HG02852 (cell line): ENCODE results near the gene MBTD1.
"Not testable (repeated sequence)": the region's sequence is repeated elsewhere in the genome, so short reads cannot be mapped to it uniquely, and the experiment has no call there.

ENCODE experiments used
- ATAC-seq: cut with Tn5 transposase; IDR thresholded peaks from one replicate; pipeline ENCODE4 v1.9.1; 2021; ENCODE audit warnings: mild to moderate bottlenecking, moderate library complexity; ENCODE audit not compliant: unreplicated experiment

MBTD1 gene

DNA sequence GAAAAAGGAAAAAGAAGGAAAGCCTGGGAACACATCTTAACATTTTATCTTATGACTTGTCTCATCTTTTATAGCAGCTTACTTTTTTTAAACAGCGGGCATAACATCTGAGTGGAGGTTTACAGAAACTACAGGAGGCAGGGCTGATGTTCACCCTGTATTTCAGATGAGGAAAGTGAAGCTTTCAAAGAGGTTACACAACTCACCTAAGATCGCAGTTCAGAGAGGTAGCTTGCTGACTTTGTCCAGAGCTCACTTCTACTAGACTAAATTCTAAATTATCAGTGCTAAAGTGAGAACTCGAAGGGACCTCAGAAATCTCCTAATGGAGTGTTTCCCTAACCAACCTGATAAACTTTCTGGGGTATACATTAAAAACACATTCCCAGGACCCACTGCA lies 3.7 kb downstream of the MBTD1 start:
- no peak for ATAC-seq

DNA sequence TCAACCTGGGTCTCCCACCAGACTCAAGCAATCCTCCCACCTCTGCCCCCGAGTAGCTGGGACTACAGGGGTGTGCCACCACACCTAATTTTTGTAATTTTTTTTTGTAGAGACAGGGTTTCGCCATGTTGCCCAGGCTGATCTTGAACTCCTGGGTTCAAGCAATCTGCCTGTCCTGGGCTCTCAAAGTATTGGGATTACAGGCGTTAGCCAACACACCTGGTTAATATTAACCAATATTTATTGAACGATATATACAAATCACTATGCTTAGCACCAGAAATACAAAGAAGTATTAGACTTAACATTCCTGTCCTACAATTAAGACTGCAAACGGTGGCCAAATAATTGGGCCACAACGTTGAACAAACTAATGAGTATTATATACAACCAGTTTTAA lies 4.2 kb downstream of the MBTD1 start:
- ATAC-seq: no peak

DNA sequence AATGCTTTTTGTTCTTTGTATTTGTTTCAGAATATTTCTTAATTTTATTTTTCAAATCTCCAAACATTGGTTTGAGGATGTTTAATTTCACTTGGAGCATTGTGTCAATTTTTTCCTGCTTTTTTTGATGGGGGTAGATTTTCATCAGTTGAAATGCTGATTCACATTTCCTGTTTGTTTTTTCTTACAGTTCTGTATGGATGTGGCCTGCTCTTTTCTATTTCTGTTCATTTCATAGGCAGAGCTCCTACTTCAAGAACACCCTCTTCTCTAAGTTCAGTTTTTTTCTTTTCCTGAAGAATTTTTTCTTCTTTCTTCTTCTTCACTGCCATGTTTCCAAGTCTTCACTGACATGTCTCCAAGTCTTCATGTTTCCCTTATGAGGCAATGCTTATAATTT lies 8.8 kb downstream of the MBTD1 start:
- no peak for ATAC-seq

DNA sequence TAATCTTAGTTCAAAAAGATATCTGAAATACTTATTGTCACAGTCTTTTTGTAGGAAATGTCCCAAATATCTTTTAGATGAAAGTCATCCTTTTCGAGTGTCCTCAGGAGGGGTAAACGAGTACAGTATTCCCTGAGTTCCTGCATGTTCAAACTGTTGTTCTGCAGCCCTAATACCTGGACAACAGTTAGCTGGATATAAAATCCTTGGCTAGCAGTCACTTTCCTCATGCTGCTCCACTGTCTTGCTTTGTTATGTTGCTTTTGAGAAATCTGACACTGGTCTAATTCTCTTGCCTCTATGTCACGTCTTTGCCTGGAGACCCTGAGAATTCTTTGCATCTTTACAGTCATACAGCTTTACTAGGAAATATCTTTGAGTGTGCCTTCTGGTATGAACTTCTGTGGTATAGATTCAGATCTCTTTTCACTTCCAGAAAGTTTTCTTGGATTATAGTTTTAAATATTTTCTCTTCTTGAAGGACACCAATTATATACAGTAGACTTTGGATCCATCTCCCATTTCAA lies 9.5 kb downstream of the MBTD1 start:
- no peak for ATAC-seq

DNA sequence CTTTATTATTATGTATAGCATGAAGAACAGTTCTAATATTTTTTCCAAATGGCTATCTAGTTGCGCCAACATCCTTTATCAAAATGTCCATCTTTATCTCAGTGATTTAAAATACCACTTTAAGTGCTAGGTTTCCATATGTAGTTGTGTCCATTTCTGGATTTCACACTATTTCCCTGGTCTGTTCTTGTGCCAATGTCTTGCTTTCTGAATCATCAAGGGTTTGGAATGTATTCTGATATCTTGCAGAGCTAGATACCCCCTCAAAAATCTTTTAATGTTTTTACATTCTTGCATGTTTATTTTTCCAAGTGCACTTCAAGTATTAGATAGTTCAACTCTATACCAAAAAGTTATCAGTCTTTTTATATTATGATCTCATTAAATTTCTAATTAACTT lies 14.3 kb downstream of the MBTD1 start:
- no peak for ATAC-seq

DNA sequence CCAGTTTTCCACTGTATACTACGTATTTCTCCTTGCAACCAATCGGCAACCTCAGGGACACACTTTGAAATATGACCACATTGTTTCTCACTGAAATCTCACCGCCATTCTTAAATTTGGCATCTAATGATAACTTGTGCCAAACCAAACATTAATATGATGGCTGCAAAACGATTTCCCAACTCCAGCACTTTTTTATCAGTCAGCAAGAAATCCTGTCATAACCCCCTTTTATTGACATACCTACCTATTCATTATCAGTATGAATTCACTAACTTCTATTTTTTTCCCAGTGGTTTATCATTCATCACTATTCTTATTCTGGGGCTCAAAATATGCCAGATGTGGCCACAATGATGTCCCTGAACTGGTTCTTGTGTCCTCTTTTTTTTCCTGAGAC lies 15.8 kb downstream of the MBTD1 start:
- no peak for ATAC-seq

DNA sequence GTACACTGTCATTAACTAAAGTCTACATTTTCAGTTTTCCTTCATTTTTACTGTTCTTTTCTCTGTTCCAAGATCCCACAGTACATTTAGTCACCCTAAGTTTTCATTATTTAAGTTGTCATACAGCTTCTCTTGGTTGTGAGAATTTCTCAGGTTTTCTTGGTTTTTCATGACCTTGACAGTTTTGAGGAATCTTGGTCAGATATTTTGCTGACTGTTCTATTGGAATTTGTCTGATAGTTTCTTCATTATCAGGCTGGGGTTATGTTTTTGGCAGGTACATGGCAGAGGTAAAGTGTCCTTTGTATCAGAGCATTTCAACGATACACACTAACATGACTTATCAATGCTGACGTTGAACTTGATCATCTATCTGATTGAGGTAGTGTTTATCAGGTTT lies 19.6 kb downstream of the MBTD1 start:
- no peak for ATAC-seq

DNA sequence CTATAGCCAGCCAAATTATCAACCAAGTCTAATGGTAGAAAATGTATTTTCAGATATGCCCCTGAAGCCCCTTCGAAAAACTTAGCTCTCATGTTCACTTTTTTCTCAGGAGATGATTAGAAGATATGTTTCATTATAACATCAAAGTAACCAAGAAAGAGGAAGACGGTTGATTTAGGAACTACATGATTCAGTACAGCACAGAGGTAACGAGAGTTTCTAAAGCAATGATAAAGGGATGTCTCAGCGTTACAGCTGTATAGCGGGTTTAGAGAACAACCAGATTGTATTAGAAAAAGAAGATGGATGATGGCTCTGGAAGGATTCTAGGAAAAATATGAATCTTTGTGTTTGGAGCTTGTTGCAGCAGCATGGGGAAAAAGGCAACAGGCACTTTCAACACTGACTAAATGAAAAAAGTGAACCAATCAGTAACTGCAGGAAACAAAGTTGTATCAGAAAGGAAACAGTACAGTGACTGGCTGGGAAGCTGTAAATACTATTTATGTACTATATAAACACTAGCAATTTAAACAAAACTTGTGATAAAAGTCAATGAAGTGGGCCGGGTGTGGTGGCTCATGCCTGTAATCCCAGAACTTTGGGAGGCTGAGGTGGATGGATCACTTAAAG lies 21.5 kb downstream of the MBTD1 start:
- ATAC-seq: peak; percentile 83

DNA sequence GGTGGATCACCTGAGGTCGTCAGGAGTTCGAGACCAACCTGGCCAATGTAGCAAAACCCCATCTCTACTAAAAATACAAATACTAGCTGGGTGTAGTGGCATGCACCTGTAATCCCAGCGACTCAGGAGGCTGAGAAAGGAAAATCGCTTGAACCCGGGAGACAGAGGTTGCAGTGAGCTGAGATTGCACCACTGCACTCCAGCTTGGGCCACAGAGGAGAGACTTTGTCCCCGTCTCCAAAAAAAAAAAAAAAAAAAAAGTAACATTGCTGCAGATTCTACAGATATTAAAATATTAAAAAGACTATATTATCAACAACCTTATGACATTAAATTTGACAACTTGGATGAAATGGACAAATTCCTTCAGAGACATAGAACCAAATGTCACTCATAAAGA lies 25.7 kb downstream of the MBTD1 start:
- no peak for ATAC-seq

DNA sequence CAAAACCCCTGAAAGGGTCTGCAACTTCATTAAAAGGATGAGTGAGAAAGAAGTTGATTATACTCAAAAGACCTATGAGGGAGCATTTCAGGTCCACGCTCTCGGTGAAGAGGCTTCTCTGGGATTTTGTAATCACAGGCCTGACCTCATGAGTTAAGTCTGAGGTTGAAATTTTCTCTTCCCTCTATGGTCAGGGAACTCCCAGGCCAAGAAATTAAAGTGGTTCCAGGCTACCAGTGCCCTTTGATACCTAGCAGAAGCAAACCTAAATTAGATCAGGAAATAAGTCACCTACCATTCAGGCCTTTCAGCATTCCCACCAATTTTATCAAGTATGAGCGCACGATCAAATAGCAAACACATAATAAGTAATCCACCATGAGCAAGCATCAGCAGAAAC lies 27.9 kb downstream of the MBTD1 start:
- ATAC-seq: no peak

DNA sequence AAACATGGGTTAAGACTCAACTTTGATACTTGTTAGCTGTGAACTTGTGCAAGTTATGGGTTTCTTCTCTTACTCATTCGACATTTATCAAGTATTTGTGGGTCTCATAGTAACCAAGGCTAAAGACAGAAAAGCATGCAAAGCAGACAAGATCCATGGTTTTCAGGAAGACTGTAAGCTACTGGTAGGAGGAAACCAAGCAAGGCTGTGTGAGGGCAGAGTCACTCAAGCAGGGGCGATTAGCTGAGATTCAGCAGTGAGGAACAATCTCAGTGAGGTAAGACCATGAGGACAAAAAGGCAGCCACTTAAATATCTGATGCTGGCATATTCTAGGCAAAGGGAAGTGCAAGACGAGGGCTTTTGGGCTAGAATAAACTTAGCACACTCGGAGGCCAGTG lies 29.5 kb downstream of the MBTD1 start:
- no peak for ATAC-seq

DNA sequence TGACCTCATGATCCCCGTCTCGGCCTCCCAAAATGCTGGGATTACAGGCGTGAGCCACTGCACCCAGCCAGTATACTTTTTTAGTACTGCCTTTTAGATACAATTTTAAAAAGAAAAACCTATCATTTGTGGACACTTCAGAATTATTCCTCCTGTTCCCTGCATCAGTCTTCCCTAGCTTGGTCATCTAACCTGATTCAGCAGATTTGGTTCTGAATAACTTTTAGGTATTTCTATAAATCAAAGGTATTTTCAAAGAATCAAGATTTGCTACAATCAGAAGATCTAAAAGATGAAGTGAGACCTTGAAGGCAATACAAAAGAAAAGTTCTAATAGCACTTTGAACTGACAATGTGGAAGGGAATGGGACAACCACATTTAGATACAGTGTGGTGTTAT lies 30.0 kb downstream of the MBTD1 start:
- no peak for ATAC-seq

DNA sequence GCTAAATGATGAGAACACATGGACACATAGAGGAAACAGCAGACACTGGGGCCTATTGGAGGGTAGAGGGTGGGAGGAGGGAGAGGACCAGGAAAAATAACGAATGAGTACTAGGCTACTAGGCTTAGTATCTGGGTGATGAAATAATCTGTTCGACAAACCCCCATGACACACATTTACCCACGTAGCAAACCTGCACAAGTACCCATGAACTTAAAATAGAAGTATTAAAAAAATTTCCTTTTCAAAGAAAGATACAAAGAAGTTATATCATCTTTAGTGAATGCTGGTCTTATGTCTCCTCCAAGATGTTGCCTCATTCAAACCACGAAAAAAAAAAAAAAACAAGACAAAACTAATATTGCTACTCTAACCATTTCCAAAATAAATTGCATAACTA lies 31.7 kb downstream of the MBTD1 start:
- ATAC-seq: no peak

DNA sequence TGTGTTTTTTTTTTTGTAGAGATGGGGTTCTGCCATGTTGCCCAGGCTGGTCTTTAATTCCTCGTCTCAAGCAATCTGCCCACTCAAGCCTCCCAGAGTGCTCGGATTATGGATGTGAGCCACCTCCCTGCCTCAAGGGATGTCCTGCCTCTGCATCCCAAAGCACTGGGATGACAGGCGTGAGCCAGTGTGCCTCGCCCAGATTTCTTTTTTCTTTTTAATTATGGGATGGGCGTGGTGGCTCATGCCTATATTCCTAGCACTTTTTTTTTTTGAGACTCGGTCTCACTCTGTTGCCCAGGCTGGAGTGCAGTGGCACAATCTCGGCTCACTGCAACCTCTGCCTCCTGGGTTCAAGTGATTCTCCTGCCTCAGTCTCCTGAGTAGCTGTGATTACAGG lies 34.3 kb downstream of the MBTD1 start:
- not testable (repeated sequence) for ATAC-seq

DNA sequence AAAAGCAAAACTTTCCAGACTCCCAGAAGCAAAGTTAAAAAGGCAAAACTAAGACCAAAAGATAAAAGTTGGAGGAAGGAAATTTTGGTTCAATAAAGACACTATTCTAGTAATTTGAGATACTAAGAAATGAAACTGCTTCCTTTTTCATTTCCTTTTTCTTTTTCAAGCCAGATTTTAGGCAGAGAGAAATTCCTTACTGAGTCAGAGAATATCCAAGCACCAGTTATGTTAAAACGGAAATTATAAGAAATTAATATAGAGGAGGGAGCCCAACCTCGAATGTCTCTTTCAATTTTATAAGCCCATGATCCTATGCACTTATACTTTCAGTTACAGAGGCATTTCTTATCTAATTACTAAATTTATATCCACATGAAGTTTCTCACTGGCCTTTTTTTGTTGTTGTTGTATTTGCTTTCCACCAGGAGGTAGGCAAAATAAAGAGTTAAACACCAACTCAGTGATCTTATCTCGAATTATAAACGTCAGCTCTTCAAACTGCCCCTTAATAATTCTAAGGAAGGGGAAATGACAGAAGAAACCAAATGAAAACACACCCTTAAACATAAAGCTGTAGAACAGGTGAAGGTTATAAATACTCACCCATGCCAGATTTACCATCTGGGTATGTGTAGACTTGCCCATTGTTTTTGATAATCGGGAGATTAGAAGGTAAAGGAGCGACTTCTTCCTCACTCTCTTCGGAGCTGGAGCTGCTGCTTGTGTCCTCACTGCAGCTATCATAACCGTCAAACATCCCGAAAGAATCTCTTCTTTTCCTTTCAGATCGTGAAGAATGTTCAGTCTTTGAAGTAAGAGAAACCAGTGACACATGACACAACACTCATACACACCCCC lies 35.2 kb downstream of the MBTD1 start:
- no peak for ATAC-seq

DNA sequence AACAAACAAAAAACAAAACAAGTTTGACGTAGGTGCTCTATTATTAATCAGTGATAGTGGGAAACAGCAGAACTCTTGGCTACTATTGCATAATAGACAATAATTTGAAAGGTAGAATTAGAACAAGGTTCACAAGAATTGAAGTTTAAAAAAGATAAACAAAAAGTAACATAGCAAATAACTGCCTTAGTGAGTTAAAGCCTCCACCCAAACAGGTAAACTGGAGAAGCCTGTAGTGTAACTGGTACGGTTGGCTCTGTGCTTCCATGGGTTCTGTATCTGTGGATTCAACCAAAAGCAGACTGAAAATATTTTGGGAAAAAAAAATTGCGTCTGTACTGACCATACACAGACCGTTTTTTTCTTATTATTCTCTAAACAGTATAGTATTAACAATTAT lies 38.5 kb downstream of the MBTD1 start:
- no peak for ATAC-seq

DNA sequence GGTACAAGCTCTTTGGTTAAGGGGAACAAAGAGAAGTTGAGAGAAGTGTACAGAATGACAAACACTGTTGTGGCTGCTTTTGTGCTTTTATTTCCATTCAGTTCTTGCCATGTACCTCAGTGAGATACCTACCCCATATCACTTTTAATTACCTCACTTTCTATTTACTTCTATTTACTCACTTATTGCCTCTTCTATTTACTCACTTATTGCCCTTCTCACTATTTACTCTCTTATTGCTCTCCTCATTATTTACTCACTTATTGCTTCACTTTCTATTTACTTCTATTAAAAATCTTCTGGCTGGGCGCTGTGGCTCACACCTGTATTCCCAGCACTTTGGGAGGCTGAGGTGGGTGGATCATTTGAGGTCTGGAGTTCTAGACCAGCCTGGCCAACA lies 41.9 kb downstream of the MBTD1 start:
- no peak for ATAC-seq

DNA sequence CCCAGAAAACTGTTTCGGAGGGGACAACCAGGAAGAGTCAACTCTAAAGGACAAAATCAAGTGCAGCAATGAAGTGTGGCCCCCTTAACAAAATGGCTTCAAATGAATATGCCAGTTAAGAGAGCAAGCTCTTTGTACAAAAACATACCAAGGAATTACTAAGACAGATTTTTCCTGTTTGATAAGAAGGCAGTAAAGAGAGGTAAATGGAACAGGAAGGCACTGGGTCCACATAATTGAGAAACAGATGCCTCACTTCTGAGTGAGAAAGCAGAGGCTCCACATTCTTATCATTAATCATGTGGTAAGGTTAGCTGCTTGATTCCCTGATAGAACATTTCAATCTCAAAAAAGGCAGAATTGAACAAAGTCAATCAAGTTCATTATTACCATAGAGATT lies 44.9 kb downstream of the MBTD1 start:
- no peak for ATAC-seq

DNA sequence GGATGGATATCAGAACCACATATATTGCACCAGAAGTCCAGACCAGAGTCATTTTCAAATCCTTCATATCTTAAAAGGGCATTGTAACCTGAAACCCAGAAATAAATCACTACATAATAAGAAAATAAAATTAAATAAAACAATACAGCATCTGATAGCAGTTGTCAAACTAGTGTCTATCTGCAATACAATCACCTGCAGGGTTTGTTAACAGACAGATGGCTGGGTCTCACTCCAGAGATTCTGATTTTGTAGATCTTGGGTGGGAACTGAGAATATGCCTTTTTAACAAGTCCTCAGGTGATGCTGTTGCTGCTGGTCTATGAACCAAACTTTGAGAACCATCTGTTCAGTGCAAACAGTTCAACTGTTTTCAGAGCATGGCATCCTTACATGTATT lies 56.0 kb downstream of the MBTD1 start:
- no peak for ATAC-seq

DNA sequence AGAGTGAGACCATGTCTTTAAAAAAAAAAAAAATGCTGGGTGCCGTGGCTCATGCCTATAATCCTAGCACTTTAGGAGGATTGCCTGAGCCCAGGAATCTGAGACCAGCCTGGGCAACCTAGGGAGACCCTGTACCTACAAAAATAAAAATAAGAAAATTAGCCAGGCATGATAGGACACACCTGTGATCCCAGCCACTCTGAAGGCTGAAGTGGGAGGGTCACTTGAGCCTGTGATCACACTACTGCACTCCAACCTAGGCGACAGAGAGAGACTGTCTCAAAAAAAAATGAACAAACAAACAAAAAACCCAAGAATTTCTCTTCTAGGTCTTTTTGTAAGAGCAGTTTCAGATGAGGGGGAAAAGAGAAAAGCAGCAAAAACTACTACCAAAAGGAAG lies 59.0 kb downstream of the MBTD1 start:
- no peak for ATAC-seq

DNA sequence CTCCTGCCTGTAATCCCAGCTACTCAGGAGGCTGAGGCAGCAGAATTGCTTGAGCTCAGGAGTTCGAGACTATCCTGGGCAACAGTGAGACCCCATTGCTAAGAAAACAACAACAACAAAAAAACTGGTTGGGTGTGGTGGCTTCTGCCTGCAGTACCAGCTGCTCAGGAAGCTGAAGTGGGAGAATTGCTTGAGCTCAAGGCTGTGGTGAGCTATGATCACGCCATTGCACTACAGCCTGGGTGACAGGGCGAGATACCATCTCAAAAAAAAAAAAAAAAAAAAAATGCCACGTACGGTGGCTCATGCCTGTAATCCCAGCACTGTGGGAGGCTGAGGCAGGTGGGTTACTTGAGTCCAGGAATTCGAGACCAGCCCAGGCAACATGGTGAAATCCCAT lies 59.6 kb downstream of the MBTD1 start:
- no peak for ATAC-seq

DNA sequence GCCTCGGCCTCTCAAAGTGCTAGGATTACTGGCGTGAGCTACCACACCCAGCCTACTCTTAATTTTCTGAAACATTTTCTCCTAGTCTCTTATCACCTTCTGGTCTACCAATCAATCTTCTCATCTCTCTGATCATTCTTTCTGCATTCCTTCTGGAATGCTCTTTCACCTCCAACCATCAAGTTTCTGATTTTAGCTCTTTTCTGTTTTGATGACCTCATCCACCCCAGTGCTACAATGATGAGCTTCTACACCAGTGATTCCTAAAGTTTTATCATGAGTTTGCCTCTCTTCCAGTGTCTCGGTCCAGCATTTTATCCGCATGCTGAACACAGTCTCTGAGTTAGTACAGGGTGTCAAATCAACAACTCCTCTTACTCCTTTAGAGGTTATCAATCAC lies 62.1 kb downstream of the MBTD1 start:
- no peak for ATAC-seq
